ENCODE data around the gene EEF1AKMT1.
"Not testable (repeated sequence)": the region's sequence is repeated elsewhere in the genome, so short reads cannot be mapped to it uniquely, and the experiment has no call there.

Gene EEF1AKMT1

GRCh38 chr13:20684041-20684440 lies 89.7 kb downstream of the EEF1AKMT1 start:
- no peak for TF ChIP-seq ZNF274 (IDR thresholded peaks at IDR 0.05; ENCODE audit: low read depth, low read length)
- H3K4me3 ChIP-seq (ENCODE audit: low read length) = no peak overlapping the region

DNA sequence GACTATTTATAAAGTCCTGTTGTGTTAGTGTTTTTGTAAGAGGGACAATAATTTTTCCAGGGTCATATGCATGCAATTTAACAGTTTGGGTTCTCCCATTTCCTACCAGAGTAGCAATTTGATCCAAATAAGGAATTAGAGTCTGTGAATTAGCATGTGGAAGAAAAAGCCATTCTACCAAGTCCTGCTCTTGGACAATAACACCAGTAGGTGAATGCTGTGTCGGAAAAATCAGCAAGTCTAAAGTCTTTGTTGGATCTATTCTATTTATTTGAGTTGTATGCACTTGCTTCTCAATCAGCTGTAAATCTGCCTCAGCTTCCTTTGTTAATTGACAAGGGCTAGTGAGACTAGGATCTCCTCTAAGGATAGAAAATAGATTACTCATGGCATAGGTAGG lies 91.7 kb downstream of the EEF1AKMT1 start:
- TF ChIP-seq ZNF274 (IDR thresholded peaks at IDR 0.05; ENCODE audit: low read depth, low read length) = no peak

GRCh38 chr13:20681481-20681880 lies 92.3 kb downstream of the EEF1AKMT1 start:
- not testable (repeated sequence) for H3K4me3 ChIP-seq (ENCODE audit: low read length)

More for the DNA sequence above, 91.7 kb downstream of the EEF1AKMT1 start:
- no peak overlapping the region for H3K4me3 ChIP-seq (ENCODE audit: low read length)

GRCh38 chr13:20680416-20681080 lies 93.2 kb downstream of the EEF1AKMT1 start:
- no peak for TF ChIP-seq ZNF274 (IDR thresholded peaks at IDR 0.05; ENCODE audit: low read depth, low read length)
- H3K4me3 ChIP-seq (ENCODE audit: low read length) = no peak overlapping the region

GRCh38 chr13:20679879-20680278 lies 93.9 kb downstream of the EEF1AKMT1 start:
- TF ChIP-seq ZNF274 (IDR thresholded peaks at IDR 0.05; ENCODE audit: low read depth, low read length) = no peak
- no peak overlapping the region for H3K4me3 ChIP-seq (ENCODE audit: low read length)
